NCI-H128 (cell line): ENCODE results near the gene ZFP3.
"Not testable (repeated sequence)": the region's sequence is repeated elsewhere in the genome, so short reads cannot be mapped to it uniquely, and the experiment has no call there.

Source experiments
- DNase-seq: peaks from one replicate; lab custom pipeline; 2025; ENCODE audit not compliant: unreplicated experiment; lab: John Stamatoyannopoulos, UW

ZFP3 gene

DNA sequence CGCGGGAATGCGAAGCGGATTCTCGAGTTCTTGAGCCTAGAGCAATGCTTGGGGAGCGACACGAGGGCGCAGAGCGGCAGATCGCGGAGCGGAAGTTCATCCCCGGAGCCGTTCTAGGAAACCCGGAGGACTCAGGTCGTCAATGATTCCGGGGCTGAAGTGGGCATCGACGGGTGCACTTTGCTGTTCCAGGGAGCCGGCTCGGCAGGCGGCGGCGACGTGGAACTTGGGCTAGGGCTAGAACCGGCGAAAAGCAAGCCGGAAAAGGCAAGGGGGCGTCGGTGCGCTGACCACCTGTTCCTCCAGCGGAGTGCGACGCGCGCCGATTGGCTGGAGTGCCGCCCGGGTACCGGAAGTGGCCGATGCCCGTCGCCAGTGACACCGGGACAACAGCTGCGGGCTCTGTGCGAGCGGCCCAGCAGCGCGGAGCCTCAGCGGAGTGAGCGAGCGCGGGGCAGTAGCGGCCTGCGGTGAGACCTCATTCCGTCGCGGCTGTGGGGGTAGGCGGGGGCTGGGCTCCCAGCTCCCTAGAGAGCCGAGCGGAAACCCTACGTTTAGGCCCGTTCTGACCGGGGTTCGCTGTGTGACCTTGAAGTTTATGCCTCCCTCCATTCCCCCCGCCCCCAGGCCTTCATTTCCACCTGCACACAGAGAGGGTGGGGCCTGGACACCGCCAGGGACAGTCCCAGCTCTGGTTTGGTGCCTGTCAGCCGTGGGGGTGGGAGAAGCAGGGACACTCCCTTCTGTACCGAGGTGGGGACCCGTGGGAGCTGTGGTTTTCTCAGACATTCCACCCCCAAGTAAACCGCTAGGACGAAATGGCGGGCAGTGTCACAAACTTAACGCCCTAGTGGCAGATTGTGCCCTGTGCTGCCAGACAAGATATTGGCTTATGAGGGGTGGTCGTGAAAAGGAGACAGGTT is at the start of gene ZFP3:
Gene ZFP3 (plus strand): TSS at position 362 of the 923 bp plus-strand sequence. CDS start 13,038 bp downstream, outside the sequence.
- DNase-seq: peak; percentile 58

DNA sequence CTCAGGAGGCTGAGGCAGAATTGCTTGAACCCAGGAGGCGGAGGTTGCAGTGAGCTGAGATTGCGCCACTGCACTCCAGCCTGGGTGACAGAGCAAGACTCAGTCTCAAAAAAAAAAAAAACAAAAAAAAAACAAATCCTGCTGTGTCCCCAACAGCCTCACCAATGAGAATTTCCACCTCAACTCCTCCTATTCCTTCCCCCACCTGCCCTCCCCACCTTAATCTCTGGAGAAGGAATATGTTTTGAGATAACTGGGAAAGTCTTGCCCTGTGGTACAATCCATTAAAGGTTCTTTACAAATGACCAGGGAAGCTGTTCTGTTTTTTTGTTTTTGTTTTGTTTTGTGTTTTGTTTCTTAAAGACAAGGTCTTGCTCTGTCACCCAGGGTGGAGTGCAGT is 48.1 kb upstream of the ZFP3 start:
- DNase-seq: not testable (repeated sequence)

DNA sequence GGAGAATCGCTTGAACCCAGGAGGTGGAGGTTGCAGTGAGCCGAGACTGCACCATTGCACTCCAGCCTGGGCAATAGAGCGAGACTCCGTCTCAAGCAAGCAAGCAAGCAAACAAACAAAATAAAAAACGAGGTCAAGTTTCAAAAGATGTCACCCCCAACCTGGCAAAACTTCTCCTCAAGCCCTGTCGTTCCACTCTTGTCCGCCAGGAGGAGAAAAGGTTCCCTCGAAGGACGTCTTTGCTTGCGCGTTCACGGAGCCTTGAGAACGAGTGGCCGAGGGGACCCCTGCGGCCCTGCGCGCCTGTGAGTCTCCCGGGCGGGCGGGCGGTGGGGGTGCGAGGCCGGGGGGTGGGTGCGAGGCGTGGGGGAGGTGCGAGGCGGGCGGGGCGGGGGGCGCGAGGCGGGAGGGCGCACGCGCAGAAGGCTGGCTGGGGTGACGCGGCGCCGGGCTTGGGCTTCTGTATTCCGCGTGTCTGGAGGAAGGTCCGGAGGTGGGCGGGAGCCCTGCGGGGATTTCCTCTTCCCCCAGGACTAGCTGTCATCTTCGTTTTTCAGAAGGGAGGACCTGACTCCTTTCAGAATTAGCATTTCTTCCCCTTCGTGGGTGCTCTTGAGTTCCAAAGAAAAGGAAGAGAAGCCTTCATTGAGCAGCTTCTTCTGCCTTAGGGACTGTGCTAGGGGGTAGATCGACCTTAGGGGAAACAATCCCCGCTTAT is 46.7 kb upstream of the ZFP3 start:
- peak; percentile 24 for DNase-seq

DNA sequence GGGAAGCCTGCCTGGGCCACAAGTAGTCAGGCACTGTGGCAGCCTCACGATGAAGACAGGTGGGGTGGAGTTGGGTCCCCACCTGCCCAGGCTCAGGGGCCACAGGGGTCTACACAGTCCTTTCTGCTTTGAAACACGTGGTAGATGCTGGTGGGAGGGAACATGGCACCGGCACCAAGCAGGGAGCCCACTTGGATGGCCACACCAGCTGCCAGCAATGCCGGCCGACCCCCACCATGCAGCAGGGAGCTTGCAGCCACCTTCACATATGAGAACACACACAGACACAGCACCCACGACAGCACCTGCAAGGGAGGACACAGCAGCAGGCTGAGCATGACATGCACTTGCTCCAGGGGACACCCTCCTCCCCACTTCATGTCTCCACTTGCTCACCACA is 45.4 kb upstream of the ZFP3 start:
- no peak for DNase-seq

DNA sequence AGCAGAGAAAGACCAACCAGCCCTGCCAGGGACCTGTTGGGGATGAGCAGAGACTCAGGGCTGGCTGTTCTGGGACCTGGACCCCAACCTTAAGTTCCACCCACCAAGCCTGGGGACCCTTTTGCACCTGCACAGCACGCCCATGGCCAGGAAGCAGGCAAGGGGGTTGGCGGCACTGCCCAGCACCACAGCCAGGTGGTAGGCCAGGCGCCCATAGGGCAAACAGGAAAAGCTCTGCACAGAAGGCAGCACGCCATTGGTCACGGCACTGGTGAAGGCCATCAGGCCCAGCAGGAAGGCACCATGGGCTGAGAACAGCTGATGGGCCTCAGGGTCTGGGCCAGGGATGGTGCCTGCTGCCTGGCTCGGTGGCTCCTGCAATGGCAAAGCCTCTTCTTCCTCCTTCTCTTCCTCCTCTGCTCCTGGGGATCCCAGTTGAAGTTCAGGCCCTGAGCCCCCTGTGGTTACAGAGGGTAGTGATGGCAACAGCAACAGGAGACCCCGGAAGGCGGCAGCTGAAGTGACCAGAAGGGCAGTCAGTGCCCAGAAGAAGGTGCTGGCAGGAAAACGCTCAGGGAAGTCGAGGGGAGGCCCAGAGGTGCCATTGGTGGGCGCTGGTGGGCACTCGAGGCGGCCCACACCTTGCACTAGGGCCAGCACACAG is 44.8 kb upstream of the ZFP3 start:
- no peak for DNase-seq

DNA sequence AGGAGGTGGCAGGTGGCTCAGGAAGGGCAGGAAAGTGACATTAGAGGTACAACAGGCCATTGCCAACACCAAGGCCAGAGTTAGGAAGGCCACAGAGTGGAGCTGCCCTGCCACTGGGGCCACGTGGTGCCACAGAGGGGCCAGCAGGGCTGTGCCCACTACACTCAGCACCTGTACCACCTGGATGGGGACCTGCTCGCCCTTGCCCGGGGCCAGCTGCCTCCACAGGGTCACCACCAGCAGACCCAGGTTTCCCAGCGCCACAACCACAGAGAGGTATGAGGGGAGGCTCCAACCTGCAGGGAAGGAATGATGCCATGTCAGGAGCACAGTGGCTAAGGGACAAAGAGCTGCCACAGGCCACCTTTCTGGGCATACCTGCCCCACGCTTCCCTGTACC is 44.2 kb upstream of the ZFP3 start:
- no peak for DNase-seq

DNA sequence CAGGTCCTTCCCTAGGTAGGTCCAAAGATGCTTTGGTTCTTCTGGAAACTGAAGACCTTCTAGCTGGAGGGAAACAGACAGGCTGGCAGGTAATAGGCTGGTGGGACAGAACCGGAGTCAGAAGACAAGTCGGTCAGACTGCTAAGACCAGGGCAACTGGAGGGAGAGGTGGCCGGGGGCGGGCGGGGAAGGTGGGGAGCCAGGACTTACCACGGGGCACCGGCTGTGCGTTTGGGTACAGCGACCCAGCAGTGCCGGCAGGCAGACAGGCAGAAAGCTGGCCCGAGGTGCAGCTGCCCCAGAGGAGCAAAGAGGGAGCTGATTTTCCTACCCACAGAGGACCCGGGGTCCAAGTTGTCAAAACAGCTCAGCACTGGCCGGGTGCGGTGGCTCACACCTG is 43.6 kb upstream of the ZFP3 start:
- no peak for DNase-seq

DNA sequence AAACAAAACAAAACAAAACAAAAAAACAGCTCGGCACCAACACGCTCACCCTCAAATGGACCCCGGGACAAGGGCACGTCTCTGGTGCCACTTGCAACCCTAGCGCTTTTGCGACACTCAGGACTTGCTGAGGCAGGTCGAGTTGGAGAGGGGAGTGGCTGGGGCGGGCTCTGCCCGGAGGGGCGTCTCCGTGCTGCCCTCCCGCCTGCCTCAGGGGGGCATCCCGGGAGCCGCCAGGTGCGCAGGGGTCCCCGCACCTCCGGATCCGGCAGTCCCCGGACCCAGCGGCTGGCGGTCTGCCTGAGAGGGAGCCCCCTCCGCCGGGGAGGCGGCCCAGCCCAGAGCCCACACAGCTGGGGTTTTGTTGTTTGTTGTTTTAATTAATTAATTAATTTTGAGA is 43.0 kb upstream of the ZFP3 start, which contains the start of gene SLC52A1:
Gene SLC52A1 (minus strand): TSS at position 112 of the 400 bp plus-strand sequence. CDS start 820 bp downstream, outside the sequence.
- no peak for DNase-seq

DNA sequence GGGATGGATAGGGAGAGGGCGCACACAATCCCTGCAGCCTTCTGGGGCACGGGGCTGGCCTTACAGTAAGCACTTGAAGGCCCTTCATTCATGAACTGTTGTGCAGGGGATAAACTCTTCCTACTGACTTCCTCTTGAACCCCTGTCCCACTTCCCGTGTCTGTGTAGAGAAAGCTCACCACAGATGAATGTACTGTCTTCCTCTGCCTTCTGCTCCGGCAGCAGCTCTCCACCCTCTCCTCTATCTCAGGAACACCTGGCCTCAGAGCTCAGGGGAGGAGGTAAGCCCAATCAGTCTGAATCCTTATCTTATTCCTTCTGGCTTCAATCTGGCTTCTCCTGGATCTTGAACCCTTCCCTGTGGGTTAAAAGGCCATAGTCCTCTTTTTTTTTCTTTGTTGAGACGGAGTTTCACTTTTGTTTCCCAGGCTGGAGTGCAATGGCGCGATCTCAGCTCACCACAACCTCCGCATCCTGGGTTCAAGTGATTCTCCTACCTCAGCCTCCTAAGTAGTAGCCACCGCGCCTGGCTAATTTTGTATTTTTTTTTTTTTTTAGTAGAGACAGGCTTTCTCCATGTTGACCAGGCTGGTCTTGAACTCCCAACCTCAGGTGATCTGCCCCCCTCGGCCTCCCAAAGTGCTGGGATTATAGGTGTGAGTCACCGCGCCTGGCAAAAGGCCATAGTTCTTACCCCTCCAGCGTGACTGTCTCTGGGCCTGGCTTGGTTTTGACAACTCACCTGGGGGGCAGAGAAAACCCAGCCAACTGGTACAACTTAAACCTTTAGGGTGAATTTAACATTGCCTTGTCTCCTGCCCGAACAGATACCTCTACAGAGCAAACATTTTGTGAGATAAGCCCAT is 35.9 kb upstream of the ZFP3 start:
- no peak for DNase-seq

DNA sequence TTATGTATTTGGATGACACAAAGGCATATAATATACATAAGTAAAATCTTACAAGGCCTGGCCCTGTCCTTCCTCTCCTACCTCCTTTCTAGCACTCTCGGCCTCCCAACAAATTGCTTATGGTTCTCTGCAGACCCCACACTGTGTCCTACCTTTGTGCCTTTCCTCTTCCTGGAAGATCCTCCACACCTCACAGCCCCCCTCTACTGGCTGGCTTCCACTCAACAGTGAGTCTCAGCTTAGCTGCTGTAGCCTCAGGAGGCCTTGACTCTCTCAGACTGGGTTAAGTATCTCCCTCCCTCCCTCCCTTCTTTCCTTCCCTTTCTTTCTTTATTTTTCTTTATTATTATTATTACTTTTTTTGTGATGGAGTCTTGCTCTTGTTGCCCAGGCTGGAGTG is 34.7 kb upstream of the ZFP3 start:
- DNase-seq: no peak

DNA sequence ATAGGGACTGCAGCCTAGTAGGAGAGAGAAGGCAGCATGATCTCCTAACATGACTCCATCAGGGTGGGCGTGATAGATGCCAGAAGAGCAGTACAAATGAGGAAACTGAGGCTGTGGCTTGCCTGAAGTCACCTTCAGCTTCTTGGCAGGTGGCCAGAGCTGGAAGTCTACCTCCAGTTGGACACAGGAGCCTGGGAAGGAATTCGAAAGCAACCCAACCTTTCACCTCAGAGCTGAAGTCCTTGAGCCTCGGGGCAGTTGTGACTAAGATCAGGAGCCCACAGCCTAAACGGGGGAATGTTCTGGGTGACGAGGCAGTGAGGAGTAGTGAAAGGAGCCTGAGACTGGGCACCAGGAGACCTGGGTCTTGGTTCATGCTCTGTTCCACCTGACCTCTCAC is 33.6 kb upstream of the ZFP3 start:
- no peak for DNase-seq

DNA sequence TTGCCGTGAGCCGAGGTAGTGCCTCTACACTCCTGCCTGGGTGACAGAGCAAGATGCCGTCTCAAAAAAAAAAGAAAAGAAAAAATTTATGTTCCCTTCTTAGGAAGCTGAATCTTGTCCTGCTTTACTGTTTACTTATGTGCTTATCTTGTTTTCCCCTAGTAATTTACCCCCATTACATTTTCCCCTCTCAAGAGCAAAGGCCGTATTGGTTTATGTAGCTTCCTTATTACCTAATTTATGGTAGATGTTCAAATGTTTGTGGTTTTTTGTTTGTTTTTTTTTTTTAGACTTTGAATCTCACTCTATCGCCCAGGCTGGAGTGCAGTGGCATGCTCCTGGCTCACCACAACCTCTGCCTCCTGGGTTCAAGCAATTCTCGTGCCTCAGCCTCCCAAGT is 32.8 kb upstream of the ZFP3 start:
- DNase-seq: no peak

DNA sequence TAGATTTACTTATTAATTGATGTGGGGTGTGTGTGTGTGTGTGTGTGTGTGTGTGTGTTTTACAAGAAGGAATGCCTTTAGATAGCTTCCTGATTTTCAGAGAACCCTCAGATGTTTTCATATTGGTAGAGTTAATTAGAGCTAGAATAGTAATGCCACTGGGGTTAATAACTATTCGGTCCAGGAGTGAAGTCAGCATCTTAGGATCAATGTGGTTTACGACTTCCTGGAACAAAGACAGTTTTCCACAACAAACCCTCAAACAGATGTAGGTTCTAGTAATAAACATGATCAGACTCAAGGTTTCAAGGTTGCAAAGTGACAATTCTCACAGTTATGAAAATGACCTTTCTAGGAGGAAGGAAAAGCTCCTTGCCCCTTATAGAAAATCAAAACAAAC is 30.8 kb upstream of the ZFP3 start:
- DNase-seq: no peak

DNA sequence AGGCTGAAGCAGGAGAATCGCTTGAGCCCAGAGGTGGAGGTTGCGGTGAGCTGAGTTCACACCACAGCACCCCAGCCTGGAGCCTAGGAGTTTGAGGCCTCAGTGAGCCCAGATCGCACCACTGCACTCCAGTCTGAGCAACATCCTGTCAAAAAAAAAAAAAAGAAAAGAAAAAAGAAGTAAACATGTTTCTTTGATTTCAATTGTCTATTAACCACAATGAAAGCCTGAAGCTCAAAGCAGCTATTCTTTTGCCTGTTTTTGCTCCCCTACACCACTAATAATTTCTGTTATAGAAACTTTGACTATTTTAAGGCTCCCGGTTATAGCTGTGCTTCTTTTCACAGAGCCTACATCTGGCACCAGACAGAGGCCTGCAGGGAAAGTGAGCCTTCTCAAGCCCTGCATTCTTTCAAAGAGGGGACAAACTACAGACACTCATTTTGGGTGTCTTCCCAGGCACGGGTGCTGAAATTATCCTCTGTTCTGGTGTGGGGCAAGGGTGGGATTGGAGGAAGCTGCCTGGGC is 28.9 kb upstream of the ZFP3 start:
- no peak for DNase-seq

DNA sequence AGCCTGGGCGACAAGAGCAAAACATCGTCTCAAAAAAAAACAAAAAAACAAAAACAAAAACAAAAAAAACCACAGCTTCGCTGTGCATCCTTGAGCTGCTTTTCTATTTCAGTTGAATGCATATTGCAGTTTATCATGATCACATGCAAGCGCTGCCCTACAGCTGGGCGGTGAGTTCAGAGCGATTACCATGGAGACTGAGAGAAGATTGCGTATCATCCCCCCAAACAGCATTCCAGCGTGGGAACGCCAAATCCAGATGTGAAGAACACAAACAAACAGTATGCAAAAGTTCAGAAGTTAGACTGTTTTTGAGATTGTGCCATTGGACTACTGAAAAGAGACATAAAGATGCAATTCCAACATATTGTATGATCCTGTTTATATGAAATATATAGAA is 28.0 kb upstream of the ZFP3 start:
- DNase-seq: no peak

DNA sequence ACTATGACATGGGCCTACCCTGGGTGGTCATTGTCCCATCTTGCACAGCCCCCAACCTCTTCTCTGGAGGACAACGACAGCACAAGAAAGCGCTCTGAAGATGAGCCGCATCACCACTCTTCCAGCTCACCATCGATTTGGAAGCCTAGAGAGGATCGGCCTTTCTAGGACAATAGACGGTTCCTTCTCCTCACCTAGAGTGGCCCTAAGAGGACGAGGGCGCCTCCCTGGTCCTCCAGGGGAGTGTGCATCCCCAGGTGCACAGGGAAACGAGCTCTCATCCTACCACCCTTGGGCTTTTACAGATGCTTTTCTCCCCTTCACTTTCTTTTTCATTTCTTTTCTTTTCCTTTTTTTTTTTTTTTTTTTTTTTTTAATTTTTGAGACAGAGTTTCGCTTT is 22.7 kb upstream of the ZFP3 start:
- no peak for DNase-seq

DNA sequence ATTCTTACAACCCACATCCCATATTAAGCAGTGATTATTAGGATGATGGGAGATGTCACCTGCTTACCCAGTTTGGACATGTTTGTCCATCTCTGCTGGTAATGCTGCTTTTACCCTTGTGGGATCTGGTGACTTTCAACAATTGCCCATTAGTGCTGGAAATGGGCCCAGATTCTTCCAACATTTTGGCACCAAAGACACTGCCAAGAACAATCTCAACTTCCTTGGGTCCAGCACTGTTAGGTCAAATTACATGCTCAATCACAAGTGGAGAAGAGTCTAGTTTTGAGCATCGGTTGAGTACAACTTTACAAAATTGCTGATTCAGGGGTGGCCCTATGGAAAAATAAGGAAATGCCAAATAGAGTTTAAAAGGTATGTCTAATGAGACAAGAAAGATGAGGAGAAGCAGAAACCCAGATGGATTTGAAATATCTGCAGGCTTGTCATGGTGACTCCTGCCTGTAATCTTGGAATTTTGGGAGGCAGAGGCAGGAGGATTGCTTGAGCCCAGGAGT is 13.0 kb upstream of the ZFP3 start:
- DNase-seq: no peak

DNA sequence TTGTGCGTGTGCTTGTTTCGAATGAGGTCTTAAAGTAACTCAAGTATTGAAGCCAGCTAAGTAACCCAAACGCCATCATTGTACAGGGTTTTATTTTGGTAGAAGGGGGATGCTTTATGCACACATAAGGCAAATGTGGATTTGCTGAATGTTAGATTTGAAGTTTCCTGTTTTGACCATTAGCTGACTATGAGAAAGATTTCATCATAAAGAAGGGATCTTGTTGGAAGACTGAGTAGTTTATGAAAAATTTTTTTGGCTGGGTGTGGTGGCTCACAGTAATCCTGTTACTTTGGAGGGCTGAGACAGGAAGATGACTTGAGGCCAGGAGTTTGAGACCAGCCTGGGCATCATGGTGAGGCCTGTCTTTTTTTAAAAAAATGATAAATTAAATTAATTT is 10.0 kb upstream of the ZFP3 start:
- no peak for DNase-seq

DNA sequence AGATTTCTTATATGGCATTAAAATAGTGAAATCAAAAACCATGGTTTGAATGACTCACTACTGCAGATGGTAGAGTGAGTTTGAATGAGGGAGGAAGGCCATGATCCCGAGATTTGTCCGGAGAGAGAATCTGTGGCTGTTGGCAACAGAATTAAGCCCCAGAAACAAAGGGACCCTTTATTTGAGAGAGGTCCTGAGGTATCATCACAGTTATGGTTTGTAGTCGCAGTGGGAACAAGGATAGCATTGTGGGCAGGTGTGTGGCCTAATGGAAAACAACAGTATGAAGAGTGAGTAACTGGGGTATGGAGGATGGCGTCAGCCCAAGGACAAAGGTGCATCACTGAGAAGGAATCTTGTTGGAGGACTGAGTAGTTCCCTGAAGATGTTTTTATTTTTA is 8.5 kb upstream of the ZFP3 start:
- no peak for DNase-seq

DNA sequence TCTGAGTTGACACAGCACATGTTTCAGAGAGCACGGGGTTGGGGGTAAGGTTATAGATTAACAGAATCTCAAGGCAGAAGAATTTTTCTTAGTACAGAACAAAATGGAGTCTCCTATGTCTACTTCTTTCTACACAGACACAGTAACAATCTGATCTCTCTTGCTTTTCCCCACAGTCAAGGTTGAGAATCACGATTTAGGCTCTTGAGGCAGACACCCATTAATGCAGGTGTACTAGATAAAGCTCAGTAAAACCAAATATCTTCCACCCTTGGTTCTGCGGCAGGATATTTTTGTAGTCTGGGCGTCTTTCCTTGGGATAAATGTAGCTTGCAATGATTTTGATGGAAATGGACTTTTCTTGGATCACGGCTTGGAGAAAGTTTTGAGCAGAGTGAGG is 2.8 kb upstream of the ZFP3 start:
- not testable (repeated sequence) for DNase-seq
